ENCODE results near the gene IBA57.
A peak's percentile ranks its signal among the peaks of the same experiment; 100 is the strongest.

Gene IBA57

GRCh38 chr1:228163776-228164519 is 1.7 kb upstream of the IBA57 start:
- ATAC-seq: no peak
- TF ChIP-seq ZFP30 (CRISPR knock-in tag; IDR thresholded peaks at IDR 0.05) (no peak), CSRNP3 (CRISPR knock-in tag; IDR thresholded peaks at IDR 0.05) (no peak), RARB (CRISPR knock-in tag; IDR thresholded peaks at IDR 0.05) (no peak)

- ATAC-seq: peak; percentile 26
- TF ChIP-seq TOX (CRISPR knock-in tag; IDR thresholded peaks at IDR 0.05; ENCODE audit: borderline replicate concordance) (peak; percentile 59; the same call in 1 of the 2 replicates), ARNTL (CRISPR knock-in tag; IDR thresholded peaks at IDR 0.05; ENCODE audit: borderline replicate concordance, low read depth) (no peak), RARB (CRISPR knock-in tag; IDR thresholded peaks at IDR 0.05) (peak; percentile 72; the same call in 1 of the 2 replicates), POU6F1 (CRISPR knock-in tag; IDR thresholded peaks at IDR 0.05; ENCODE audit: borderline replicate concordance, low read depth) (no peak)
Measured at GRCh38 chr1:228164561-228165371, 838 bp upstream of the IBA57 start.

- TF ChIP-seq CSDC2 (CRISPR knock-in tag; IDR thresholded peaks at IDR 0.05) (no peak), POU6F1 (CRISPR knock-in tag; IDR thresholded peaks at IDR 0.05; ENCODE audit: borderline replicate concordance, low read depth) (peak; percentile 19; the same call in 1 of the 2 replicates)
- peak; percentile 82 for ATAC-seq
Measured at GRCh38 chr1:228166170-228166936, 749 bp downstream of the IBA57 start.

GRCh38 chr1:228168563-228169270 is 3.1 kb downstream of the IBA57 start:
- no peak for ATAC-seq
- TF ChIP-seq ZNF565 (CRISPR knock-in tag; conservative IDR thresholded peaks at IDR 0.05; ENCODE audit: low read depth) (no peak), ISL1 (CRISPR knock-in tag; IDR thresholded peaks at IDR 0.05) (no peak), RARB (CRISPR knock-in tag; IDR thresholded peaks at IDR 0.05) (no peak), ZFP3 (CRISPR knock-in tag; IDR thresholded peaks at IDR 0.05) (no peak), CSRNP3 (CRISPR knock-in tag; IDR thresholded peaks at IDR 0.05) (no peak), OSR1 (CRISPR knock-in tag; IDR thresholded peaks at IDR 0.05) (no peak), SNAI2 (CRISPR knock-in tag; IDR thresholded peaks at IDR 0.05) (no peak), TSHZ2 (CRISPR knock-in tag; IDR thresholded peaks at IDR 0.05) (no peak), PATZ1 (CRISPR knock-in tag; IDR thresholded peaks at IDR 0.05; ENCODE audit: borderline replicate concordance) (no peak), ESRRG (CRISPR knock-in tag; IDR thresholded peaks at IDR 0.05) (no peak), ARNTL (CRISPR knock-in tag; IDR thresholded peaks at IDR 0.05; ENCODE audit: borderline replicate concordance, low read depth) (no peak), ZFP30 (CRISPR knock-in tag; IDR thresholded peaks at IDR 0.05) (no peak), ZC3H10 (CRISPR knock-in tag; IDR thresholded peaks at IDR 0.05) (no peak), TCF4 (CRISPR knock-in tag; IDR thresholded peaks at IDR 0.05; ENCODE audit: borderline replicate concordance) (no peak), ZNF8 (CRISPR knock-in tag; IDR thresholded peaks at IDR 0.05) (no peak), GLIS3 (CRISPR knock-in tag; IDR thresholded peaks at IDR 0.05) (no peak)
